Measurements from ENCODE around the gene SCPEP1. TPM values are rescaled to one million over a fixed set of nuclear protein-coding genes. Genes with fewer than 3 reads are reported as not detected.

The SCPEP1 gene, protein sequence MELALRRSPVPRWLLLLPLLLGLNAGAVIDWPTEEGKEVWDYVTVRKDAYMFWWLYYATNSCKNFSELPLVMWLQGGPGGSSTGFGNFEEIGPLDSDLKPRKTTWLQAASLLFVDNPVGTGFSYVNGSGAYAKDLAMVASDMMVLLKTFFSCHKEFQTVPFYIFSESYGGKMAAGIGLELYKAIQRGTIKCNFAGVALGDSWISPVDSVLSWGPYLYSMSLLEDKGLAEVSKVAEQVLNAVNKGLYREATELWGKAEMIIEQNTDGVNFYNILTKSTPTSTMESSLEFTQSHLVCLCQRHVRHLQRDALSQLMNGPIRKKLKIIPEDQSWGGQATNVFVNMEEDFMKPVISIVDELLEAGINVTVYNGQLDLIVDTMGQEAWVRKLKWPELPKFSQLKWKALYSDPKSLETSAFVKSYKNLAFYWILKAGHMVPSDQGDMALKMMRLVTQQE
- total RNA-seq (2022) (17.6 and 20.2 TPM in 2 replicates), Bru-seq, nascent RNA (percentile 33 among the genes with signal in this experiment), BruChase-seq, experiment 1, labeled RNA remaining after a 6-hour chase (percentile 37 among the genes with signal in this experiment), BruChase-seq, experiment 2, labeled RNA remaining after a 2-hour chase (percentile 31 among the genes with signal in this experiment)
- long read RNA-seq, transcript SCPEP1-201 (13 exons, 1,942 nt) = major isoform, 30 of 36 reads
- long read RNA-seq, partial matches to known transcripts = 3 of 36 reads
- long read RNA-seq, other reads (novel, unspliced or antisense) = 3 of 36 reads

DNA sequence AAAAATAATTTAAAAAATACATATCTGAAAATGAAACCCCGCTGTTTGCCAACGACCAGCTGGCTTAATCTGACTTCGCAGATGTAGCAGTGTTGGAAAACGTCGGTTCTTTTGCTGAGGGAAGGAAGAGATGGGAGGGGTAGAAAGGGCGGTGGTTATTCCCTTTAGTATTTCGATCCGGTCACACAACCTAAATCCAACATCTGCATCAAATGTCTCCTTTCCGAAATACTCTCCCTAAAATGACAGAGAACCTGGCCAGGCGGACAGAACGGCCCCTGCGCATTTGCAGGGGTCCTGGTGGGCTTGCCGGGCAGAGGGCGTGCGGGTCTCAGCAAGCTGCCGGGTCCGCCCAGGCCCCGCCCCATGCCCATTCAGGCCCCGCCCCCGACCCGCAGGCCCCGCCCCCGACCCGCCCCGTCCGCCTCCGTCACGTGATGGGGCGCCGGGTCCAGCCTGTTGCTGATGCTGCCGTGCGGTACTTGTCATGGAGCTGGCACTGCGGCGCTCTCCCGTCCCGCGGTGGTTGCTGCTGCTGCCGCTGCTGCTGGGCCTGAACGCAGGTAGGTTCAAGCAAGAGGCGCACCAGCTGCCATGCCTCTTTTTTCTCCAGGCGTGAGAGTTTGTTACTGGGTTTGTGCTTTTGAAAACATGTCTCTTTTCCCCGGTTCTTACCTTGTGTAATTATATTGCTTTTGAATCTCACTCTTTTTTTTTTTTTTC lies at the start of gene SCPEP1:
SCPEP1 (plus strand) TSS at position 459 of the 723 bp plus-strand sequence; CDS start at position 488, 29 bp downstream.
- H3K4me1 Mint-ChIP-seq (ENCODE audit: low read depth, unreplicated experiment) = peaks cover 15% of the 10 kb centered on the region
- peaks cover 10% of the 10 kb centered on the region for H3K36me3 Mint-ChIP-seq (ENCODE audit: insufficient read depth, unreplicated experiment)
- TF ChIP-seq, protein P1, sequence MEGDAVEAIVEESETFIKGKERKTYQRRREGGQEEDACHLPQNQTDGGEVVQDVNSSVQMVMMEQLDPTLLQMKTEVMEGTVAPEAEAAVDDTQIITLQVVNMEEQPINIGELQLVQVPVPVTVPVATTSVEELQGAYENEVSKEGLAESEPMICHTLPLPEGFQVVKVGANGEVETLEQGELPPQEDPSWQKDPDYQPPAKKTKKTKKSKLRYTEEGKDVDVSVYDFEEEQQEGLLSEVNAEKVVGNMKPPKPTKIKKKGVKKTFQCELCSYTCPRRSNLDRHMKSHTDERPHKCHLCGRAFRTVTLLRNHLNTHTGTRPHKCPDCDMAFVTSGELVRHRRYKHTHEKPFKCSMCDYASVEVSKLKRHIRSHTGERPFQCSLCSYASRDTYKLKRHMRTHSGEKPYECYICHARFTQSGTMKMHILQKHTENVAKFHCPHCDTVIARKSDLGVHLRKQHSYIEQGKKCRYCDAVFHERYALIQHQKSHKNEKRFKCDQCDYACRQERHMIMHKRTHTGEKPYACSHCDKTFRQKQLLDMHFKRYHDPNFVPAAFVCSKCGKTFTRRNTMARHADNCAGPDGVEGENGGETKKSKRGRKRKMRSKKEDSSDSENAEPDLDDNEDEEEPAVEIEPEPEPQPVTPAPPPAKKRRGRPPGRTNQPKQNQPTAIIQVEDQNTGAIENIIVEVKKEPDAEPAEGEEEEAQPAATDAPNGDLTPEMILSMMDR (IDR thresholded peaks at IDR 0.05; ENCODE audit: unreplicated experiment) = no peak
- H3K4me3 Mint-ChIP-seq (ENCODE audit: low read depth, unreplicated experiment) = peak within 1 kb of the TSS; percentile 73
- intact Hi-C loops (cut with micrococcal nuclease; ENCODE audit: unreplicated experiment) = no loop called here
- no peaks in the 10 kb centered on the region for H3K9me3 Mint-ChIP-seq (ENCODE audit: low read depth, unreplicated experiment)
- H3K27ac Mint-ChIP-seq (ENCODE audit: unreplicated experiment) = peak within 1 kb of the TSS; percentile 53
- DNase-seq = peak; percentile 66
- CTCF ChIA-PET = interaction anchor here (0.7 kb wide), 3 partner anchors 9 to 279 kb away, joined by 4 to 6 read pairs (median 5); no protein-coding TSS in a partner anchor
- no peaks in the 10 kb centered on the region for H3K27me3 Mint-ChIP-seq (ENCODE audit: unreplicated experiment)
- no TSS peak for BruUV-seq (replicated peaks)

DNA sequence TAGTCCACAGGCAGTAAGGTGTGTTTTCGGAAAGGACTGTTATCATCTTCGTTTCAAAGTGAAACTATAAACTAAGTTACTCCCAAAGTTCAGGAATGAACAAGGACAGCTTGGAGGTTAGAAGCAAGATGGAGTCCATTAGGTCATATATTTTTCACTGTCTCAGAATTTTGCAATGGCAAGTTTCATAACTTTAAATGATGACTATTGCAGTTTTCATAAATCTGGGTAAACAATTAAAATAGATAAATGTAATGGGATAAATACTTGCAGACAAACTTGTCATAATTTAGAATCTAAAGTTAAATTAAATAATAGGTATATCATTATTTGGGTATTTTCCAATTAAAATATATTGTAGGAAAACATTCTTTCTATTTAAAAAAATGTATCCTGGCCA lies 49.3 kb upstream of the SCPEP1 start:
- no peaks in the 10 kb centered on the region for H3K9me3 Mint-ChIP-seq (ENCODE audit: low read depth, unreplicated experiment)
- DNase-seq = no peak
- no TSS peak for BruUV-seq (replicated peaks)
- TF ChIP-seq, protein P1 (IDR thresholded peaks at IDR 0.05; ENCODE audit: unreplicated experiment) = no peak
- no peaks in the 10 kb centered on the region for H3K4me1 Mint-ChIP-seq (ENCODE audit: low read depth, unreplicated experiment)
- CTCF ChIA-PET = no interaction called here
- intact Hi-C loops (cut with micrococcal nuclease; ENCODE audit: unreplicated experiment) = no loop called here
- peaks cover 4% of the 10 kb centered on the region for H3K36me3 Mint-ChIP-seq (ENCODE audit: insufficient read depth, unreplicated experiment)
- H3K4me3 Mint-ChIP-seq (ENCODE audit: low read depth, unreplicated experiment) = no peak overlapping the region
- H3K27me3 Mint-ChIP-seq (ENCODE audit: unreplicated experiment) = no peaks in the 10 kb centered on the region
- H3K27ac Mint-ChIP-seq (ENCODE audit: unreplicated experiment) = no peak overlapping the region

DNA sequence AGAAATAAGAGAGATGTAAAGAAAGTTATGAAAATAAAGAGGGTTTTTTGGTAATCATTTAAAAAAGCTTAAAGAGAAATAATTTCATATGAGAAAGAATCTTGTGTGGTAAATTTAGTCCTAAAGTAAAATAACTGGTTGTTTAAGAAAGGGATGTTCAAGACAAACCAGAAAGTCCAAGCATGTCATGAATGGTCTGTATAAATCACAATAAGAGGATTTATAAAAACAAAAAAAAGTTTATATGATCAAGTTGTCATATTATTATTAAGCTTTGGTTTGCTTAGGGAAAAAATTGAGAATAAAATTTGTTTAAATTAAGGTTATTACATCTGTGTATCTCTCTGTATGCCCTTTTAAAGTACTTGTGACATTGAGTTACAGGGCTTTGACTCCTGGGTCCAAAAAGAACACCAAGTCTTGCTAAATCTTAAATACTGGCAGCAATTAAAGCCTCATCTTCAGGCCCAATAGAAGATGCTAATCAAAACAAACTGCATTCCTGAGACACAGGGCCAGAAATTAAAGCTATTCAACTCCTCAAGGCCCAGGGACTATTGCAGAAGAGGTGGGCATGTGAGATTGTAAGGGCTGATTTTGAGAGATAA lies 48.5 kb upstream of the SCPEP1 start:
- no TSS peak for BruUV-seq (replicated peaks)
- no peaks in the 10 kb centered on the region for H3K9me3 Mint-ChIP-seq (ENCODE audit: low read depth, unreplicated experiment)

More for the DNA sequence above, 48.5 kb upstream of the SCPEP1 start:
- no peak for DNase-seq
- H3K4me1 Mint-ChIP-seq (ENCODE audit: low read depth, unreplicated experiment) = no peaks in the 10 kb centered on the region
- no peaks in the 10 kb centered on the region for H3K27me3 Mint-ChIP-seq (ENCODE audit: unreplicated experiment)
- no peak overlapping the region for H3K4me3 Mint-ChIP-seq (ENCODE audit: low read depth, unreplicated experiment)
- intact Hi-C loops (cut with micrococcal nuclease; ENCODE audit: unreplicated experiment) = no loop called here
- H3K36me3 Mint-ChIP-seq (ENCODE audit: insufficient read depth, unreplicated experiment) = peaks cover 4% of the 10 kb centered on the region
- TF ChIP-seq, protein P1 (IDR thresholded peaks at IDR 0.05; ENCODE audit: unreplicated experiment) = no peak
- no peak overlapping the region for H3K27ac Mint-ChIP-seq (ENCODE audit: unreplicated experiment)
- CTCF ChIA-PET = no interaction called here

All from Calu3 (cell line).